Fibroblast of peridontal ligament (primary cell): ENCODE results near the gene GTPBP2.

ENCODE experiments used
- DNase-seq: peaks from one replicate; pipeline ENCODE4 v3.0.0-alpha.2; 2010; ENCODE audit errors: extremely low read depth

Gene GTPBP2

GRCh38 chr6:43575772-43576551 is 53.1 kb downstream of the GTPBP2 start, which contains the start of the genes POLH and XPO5:
Gene POLH (plus strand): TSS chr6:43576185. CDS start chr6:43582320, 6,135 bp downstream.
Gene XPO5 (minus strand): TSS chr6:43576038. CDS start chr6:43575864, 174 bp downstream.
- DNase-seq, result peak; percentile 84

DNA sequence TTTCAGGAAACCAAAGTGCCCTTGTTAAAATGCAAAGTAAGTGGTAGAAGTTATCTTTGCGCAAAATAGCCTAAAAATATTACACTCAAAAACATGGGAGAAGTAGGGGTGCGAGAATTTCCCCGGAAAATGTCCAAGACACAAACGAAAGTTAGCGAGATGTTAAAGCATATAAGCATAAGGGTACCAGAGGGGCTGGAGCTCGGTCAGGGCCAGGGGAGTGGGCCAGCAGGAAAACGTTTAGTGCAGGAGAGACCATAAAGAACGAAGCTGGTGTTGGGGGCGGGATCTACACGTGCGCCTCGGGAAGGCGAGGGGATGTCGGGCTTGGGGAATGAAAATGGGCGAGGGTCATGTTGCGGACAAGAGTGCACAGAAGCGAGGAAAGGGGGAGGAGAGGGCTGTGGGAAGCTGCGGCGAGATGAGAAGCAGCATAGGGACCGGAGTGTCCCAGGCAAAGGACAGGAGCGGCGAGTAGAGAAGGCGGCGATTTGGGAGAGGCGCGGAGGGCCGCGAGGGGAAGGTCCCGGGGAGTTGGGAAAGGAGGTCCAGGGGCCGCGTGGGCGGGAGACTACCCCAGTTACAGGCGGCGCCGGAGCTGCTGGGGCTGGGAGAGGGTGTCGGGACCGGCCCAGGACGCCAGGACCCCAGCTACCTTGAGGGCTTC is 53.8 kb downstream of the GTPBP2 start:
- DNase-seq, result peak; percentile 9

DNA sequence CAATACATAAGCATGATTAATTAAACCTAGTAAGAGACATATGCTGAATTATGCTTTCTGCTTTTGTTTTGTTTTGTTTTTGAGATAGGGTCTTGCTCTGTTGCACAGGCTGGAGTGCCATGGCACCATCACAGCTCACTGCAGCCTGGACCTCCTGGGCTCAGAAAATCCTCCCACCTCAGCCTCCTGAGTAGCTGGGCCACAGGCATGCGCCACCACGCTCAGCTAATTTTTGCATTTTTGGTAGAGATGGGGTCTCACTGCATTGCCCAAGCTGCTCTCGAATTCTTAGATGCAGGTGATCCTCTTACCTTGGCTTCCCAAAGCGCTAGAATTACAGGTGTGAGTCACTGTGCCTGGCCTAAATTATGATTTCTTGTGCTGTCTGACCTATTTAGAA is 57.0 kb downstream of the GTPBP2 start:
- no peak for DNase-seq

DNA sequence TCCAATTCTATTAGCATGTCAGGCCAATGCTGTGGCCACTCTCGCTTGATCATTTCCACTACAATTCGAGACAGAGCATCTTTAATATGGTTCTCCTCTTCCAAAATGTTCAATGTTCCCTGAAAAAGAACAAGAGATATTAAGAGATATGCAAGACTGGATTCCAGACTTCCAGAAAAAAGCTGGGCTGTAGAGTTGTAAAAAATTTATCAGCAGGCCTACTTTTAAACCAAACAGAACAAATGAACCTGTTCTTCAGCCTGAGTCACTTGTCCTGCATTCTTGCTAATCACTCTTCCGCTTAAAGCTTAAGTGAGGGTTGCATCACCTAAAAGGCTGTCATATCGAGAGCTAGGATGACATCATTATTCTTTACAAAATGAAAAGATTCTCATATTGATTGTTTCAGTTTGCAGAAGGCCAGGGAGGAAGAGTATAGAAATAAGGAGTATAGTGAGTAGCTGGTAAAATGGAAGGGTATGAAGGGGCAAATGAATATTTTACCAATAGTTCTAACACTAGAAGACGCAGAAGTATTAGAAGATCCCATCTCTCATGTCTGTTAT is 58.1 kb downstream of the GTPBP2 start:
- DNase-seq, result no peak
